ENCODE data around the gene ADAMTS20.
"Not testable (repeated sequence)": the region's sequence is repeated elsewhere in the genome, so short reads cannot be mapped to it uniquely, and the experiment has no call there.

ADAMTS20 gene

GRCh38 chr12:43361031-43361710 lies 190.8 kb downstream of the ADAMTS20 start:
- no peak for DNase-seq (ENCODE audit: low read depth)

- not testable (repeated sequence) for DNase-seq (ENCODE audit: low read depth)
Observed at GRCh38 chr12:43360001-43360400, 192.0 kb downstream of the ADAMTS20 start.

GRCh38 chr12:43357141-43357540 lies 194.9 kb downstream of the ADAMTS20 start:
- no peak for DNase-seq (ENCODE audit: low read depth)

GRCh38 chr12:43352001-43352400 lies 200.0 kb downstream of the ADAMTS20 start:
- no peak for DNase-seq (ENCODE audit: low read depth)

GRCh38 chr12:43349863-43350262 lies 202.1 kb downstream of the ADAMTS20 start:
- no peak for DNase-seq (ENCODE audit: low read depth)

GRCh38 chr12:43348221-43348620 lies 203.8 kb downstream of the ADAMTS20 start:
- no peak for DNase-seq (ENCODE audit: low read depth)

GRCh38 chr12:43347026-43347425 lies 205.0 kb downstream of the ADAMTS20 start:
- no peak for DNase-seq (ENCODE audit: low read depth)

GRCh38 chr12:43345023-43345422 lies 207.0 kb downstream of the ADAMTS20 start:
- DNase-seq (ENCODE audit: low read depth) = no peak

GRCh38 chr12:43341785-43342313 lies 210.2 kb downstream of the ADAMTS20 start:
- not testable (repeated sequence) for DNase-seq (ENCODE audit: low read depth)

GRCh38 chr12:43338848-43339526 lies 213.0 kb downstream of the ADAMTS20 start:
- DNase-seq (ENCODE audit: low read depth) = no peak

- DNase-seq (ENCODE audit: low read depth) = no peak
Observed at GRCh38 chr12:43337571-43338444, 214.2 kb downstream of the ADAMTS20 start.

GRCh38 chr12:43336962-43337555 lies 214.9 kb downstream of the ADAMTS20 start:
- DNase-seq (ENCODE audit: low read depth) = no peak

- DNase-seq (ENCODE audit: low read depth) = no peak
Observed at GRCh38 chr12:43333644-43334043, 218.4 kb downstream of the ADAMTS20 start.

- no peak for DNase-seq (ENCODE audit: low read depth)
Observed at GRCh38 chr12:43332977-43333640, 218.9 kb downstream of the ADAMTS20 start.

GRCh38 chr12:43331935-43332334 lies 220.1 kb downstream of the ADAMTS20 start:
- no peak for DNase-seq (ENCODE audit: low read depth)

GRCh38 chr12:43329375-43329774 lies 222.6 kb downstream of the ADAMTS20 start:
- no peak for DNase-seq (ENCODE audit: low read depth)

- no peak for DNase-seq (ENCODE audit: low read depth)
Observed at GRCh38 chr12:43325786-43326185, 226.2 kb downstream of the ADAMTS20 start.

- DNase-seq (ENCODE audit: low read depth) = no peak
Observed at GRCh38 chr12:43320281-43320680, 231.7 kb downstream of the ADAMTS20 start.

GRCh38 chr12:43318021-43318420 lies 234.0 kb downstream of the ADAMTS20 start:
- DNase-seq (ENCODE audit: low read depth) = no peak

- no peak for DNase-seq (ENCODE audit: low read depth)
Observed at GRCh38 chr12:43317156-43317555, 234.8 kb downstream of the ADAMTS20 start.

GRCh38 chr12:43316520-43316919 lies 235.5 kb downstream of the ADAMTS20 start:
- no peak for DNase-seq (ENCODE audit: low read depth)

- DNase-seq (ENCODE audit: low read depth) = no peak
Observed at GRCh38 chr12:43315961-43316360, 236.0 kb downstream of the ADAMTS20 start.

All from stimulated activated CD8-positive, alpha-beta memory T cell treated with anti-CD3 and anti-CD28 coated beads, Interleukin-7, amount 100 ng/mL, for 24 hours (primary cell).